HEK293T (cell line): ENCODE measurements around the gene MEI1.

Source experiments
- CTCF ChIA-PET: fragments of 350-600 bp; formaldehyde crosslinking; extraction: SDS; loops from one replicate; lab custom pipeline; 2021; ENCODE audit warnings: antibody characterized with exemption, inconsistent platforms; lab: Yijun Ruan, JAX
- POLR2A ChIA-PET: fragments of 350-600 bp; formaldehyde crosslinking; extraction: SDS; loops from one replicate; lab custom pipeline; 2020; ENCODE audit warnings: antibody characterized with exemption, inconsistent platforms; lab: Yijun Ruan, JAX
- DNase-seq: peaks from one replicate; pipeline ENCODE4 v3.0.0; 2012; ENCODE audit warnings: mixed read lengths; ENCODE audit errors: extremely low spot score
- ARNT ChIP-seq: fragments of 450-650 bp; IDR thresholded peaks from 2 replicates; pipeline ENCODE4 v1.6.1; 2017; ENCODE audit warnings: mild to moderate bottlenecking
- BHLHE40 ChIP-seq: fragments of 450-650 bp; IDR thresholded peaks from 2 replicates; pipeline ENCODE4 v1.6.1; 2016; ENCODE audit warnings: mild to moderate bottlenecking, moderate library complexity, borderline replicate concordance
- CTBP1 ChIP-seq: fragments of 450-650 bp; IDR thresholded peaks from 2 replicates; pipeline ENCODE4 v1.6.1; 2016; ENCODE audit warnings: borderline replicate concordance
- ELF4 ChIP-seq: fragments of 450-650 bp; IDR thresholded peaks from 2 replicates; pipeline ENCODE4 v1.6.1; 2017; ENCODE audit warnings: antibody characterized with exemption
- FOXA1 ChIP-seq: fragments of 450-650 bp; IDR thresholded peaks from 2 replicates; pipeline ENCODE4 v1.6.1; 2016; ENCODE audit warnings: mild to moderate bottlenecking
- FOXK2 ChIP-seq: fragments of 450-650 bp; IDR thresholded peaks from 2 replicates; pipeline ENCODE4 v1.6.1; 2016; ENCODE audit warnings: mild to moderate bottlenecking
- FOXM1 ChIP-seq: fragments of 450-650 bp; IDR thresholded peaks from 2 replicates; pipeline ENCODE4 v1.6.1; 2017; ENCODE audit warnings: mild to moderate bottlenecking, borderline replicate concordance
- HDGF ChIP-seq: fragments of 450-650 bp; IDR thresholded peaks from 2 replicates; pipeline ENCODE4 v1.6.1; 2017; ENCODE audit warnings: antibody characterized with exemption, borderline replicate concordance
- L3MBTL2 ChIP-seq: fragments of 450-650 bp; conservative IDR thresholded peaks from 2 replicates; pipeline ENCODE4 v1.6.1; 2016; ENCODE audit warnings: mild to moderate bottlenecking
- LEF1 ChIP-seq: fragments of 450-650 bp; IDR thresholded peaks from 2 replicates; pipeline ENCODE4 v1.6.1; 2017; ENCODE audit warnings: mild to moderate bottlenecking, borderline replicate concordance
- NFRKB ChIP-seq: fragments of 450-650 bp; IDR thresholded peaks from 2 replicates; pipeline ENCODE4 v1.6.1; 2016; ENCODE audit warnings: mild to moderate bottlenecking, moderate library complexity
- SP1 ChIP-seq: fragments of 450-650 bp; IDR thresholded peaks from 2 replicates; pipeline ENCODE4 v1.6.1; 2017
- SUZ12 ChIP-seq: fragments of 450-650 bp; IDR thresholded peaks from 2 replicates; pipeline ENCODE4 v1.6.1; 2016; ENCODE audit warnings: mild to moderate bottlenecking
- TARDBP ChIP-seq: fragments of 450-650 bp; IDR thresholded peaks from 2 replicates; pipeline ENCODE4 v1.6.1; 2016
- ZNF384 ChIP-seq: fragments of 450-650 bp; IDR thresholded peaks from 2 replicates; pipeline ENCODE4 v1.6.1; 2016
- TF ChIP-seq, protein P1 (sequence below): fragments of 450-650 bp; IDR thresholded peaks from 2 replicates; pipeline ENCODE4 v1.6.1; 2016

Gene MEI1

DNA sequence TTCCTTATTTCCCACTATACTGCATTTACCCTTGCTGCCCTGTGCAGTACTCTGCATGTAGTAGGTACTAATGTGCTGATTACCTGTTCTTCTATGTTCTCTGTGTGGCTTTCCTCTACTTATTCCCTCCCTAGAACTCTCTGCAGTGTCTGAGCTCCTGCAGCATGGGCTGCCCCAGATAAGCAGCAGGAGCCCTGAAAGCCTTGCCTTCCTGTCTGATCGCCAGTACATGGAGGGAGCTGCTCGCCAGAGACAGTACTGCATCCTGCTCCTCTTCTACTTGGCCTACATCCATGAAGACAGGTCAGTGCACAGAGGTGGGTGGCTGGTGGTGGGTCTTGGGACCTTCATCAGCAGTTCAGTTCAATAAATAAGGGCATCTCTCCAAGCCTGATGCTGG lies 58.9 kb downstream of the MEI1 start:
- ChIA-PET CTCF (no interaction called here), POLR2A (no interaction called here)
- TF ChIP-seq, protein P1, sequence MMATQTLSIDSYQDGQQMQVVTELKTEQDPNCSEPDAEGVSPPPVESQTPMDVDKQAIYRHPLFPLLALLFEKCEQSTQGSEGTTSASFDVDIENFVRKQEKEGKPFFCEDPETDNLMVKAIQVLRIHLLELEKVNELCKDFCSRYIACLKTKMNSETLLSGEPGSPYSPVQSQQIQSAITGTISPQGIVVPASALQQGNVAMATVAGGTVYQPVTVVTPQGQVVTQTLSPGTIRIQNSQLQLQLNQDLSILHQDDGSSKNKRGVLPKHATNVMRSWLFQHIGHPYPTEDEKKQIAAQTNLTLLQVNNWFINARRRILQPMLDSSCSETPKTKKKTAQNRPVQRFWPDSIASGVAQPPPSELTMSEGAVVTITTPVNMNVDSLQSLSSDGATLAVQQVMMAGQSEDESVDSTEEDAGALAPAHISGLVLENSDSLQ: no peak
- TF ChIP-seq CTBP1 (no peak), TARDBP (no peak), BHLHE40 (no peak), ARNT (no peak), HDGF (no peak), SUZ12 (no peak)
- DNase-seq: no peak

DNA sequence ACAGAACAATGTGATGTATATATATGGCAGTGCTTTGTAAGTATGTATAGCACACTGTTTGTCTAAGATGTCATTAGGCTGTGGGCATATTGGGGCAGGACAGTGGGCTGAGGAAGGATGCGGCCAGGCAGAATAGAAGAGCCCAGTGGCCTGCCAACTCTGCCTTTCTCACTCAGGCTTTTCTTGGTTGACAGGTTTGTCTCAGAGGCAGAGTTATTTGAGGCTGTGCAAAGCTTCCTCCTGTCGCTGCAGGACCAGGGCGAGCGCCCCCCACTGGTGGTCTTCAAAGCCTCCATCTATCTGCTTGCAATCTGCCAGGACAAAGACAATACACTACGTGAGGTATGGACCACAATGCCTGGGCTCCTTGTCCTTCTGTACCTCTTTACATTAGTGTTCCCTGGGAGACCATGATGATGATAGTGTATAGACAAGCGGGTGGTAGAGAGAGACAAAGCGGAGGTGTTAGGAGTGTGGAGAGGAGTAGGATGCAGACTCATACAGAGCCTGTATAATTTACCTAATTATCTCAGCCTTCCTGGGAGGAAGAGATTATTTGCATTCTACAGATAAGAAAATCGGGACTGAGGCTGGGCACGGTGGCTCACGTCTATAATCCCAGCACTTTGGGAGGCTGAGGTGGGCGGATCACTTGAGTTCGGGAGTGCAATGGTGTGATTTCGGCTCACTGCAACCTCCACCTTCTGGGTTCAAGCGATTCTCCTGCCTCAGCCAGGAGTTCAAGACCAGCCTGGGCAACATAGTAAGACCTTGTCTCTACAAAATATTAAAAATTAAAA lies 63.9 kb downstream of the MEI1 start:
- peak; percentile 71 for DNase-seq
- TF ChIP-seq ZNF384: no peak
- TF ChIP-seq FOXM1: no peak
- TF ChIP-seq ELF4: no peak
- no peak for TF ChIP-seq BHLHE40
- no peak for TF ChIP-seq ARNT
- TF ChIP-seq L3MBTL2: no peak
- no peak for TF ChIP-seq NFRKB
- TF ChIP-seq SUZ12: no peak
- TF ChIP-seq, protein P1: no peak
- TF ChIP-seq TARDBP: no peak
- TF ChIP-seq HDGF: no peak
- no peak for TF ChIP-seq FOXK2
- no peak for TF ChIP-seq LEF1
- no peak for TF ChIP-seq FOXA1
- TF ChIP-seq SP1: no peak
- TF ChIP-seq CTBP1: no peak
- ChIA-PET POLR2A (interaction anchor here (0.6 to 1.3 kb wide), 3 partner anchors 10 to 96 kb away, joined by 3 to 4 read pairs (median 3); partner anchors contain the start of gene CCDC134), CTCF (interaction anchor here (0.6 to 1.7 kb wide), 13 partner anchors 10 to 238 kb away, joined by 3 to 12 read pairs (median 4); partner anchors contain the start of gene CCDC134)

DNA sequence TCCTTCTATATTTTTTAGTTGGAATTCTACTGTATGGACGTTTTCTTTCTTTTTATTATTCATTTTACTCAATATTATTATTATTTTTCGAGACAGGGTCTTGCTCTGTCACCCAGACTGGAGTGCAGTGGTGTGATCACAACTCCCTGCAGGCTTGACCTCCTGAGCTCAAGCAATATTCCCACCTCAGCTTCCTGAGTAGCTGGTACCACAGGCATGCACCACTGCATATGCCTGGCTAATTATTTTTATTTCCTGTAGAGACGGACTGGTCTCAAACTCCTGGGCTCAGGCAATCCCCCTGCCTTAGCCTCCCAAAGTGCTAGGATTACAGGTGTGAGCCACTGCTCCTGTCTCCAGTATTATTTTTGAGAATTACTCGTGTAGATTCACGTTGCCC lies 67.2 kb downstream of the MEI1 start:
- ChIA-PET CTCF (no interaction called here), POLR2A (interaction anchor here (3.0 kb wide), 1 partner anchor 34 kb away, joined by 18 read pairs; the partner anchor contains the start of gene CCDC134)

DNA sequence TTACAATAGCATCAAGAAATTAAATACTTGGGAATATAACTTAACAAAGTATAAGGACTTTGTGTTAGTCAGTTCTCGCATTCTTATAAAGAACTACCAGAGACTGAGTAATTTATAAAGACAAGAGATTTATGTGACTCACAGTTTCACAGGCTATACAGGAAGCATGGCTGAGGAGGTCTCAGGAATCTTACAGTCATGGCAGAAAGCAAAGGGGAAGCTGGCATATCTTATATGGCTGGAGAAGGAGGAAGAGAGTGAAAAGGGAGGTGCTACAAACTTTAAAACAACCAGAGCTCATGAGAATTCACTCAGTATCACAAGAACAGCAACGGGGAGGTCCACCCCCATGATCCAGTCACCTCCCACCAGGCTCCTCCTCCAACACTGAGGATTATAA lies 69.1 kb downstream of the MEI1 start:
- no peak for TF ChIP-seq NFRKB
- no peak for TF ChIP-seq BHLHE40
- TF ChIP-seq L3MBTL2: no peak
- no peak for TF ChIP-seq CTBP1
- TF ChIP-seq ZNF384: no peak
- TF ChIP-seq HDGF: no peak
- no peak for TF ChIP-seq ELF4
- TF ChIP-seq FOXA1: no peak
- TF ChIP-seq ARNT: no peak
- no peak for TF ChIP-seq SUZ12
- TF ChIP-seq SP1: no peak
- TF ChIP-seq FOXK2: no peak
- no peak for TF ChIP-seq FOXM1
- TF ChIP-seq, protein P1: no peak
- TF ChIP-seq LEF1: no peak
- TF ChIP-seq TARDBP: no peak

More for the DNA sequence above, 67.2 kb downstream of the MEI1 start:
- TF ChIP-seq FOXA1 (no peak), ARNT (no peak), FOXM1 (no peak), NFRKB (no peak), FOXK2 (no peak), SP1 (no peak), ZNF384 (no peak), ELF4 (no peak), LEF1 (no peak), L3MBTL2 (no peak), SUZ12 (no peak), BHLHE40 (no peak), HDGF (no peak), CTBP1 (no peak), TARDBP (no peak)
- TF ChIP-seq, protein P1: no peak
- DNase-seq: no peak

More for the DNA sequence above, 69.1 kb downstream of the MEI1 start:
- DNase-seq: no peak
- ChIA-PET CTCF (interaction anchor here (1.2 to 1.5 kb wide), 2 partner anchors 22 to 72 kb away, joined by 4 read pairs; no protein-coding TSS in a partner anchor), POLR2A (interaction anchor here (0.7 to 3.0 kb wide), 2 partner anchors 32 to 178 kb away, joined by 3 to 18 read pairs; partner anchors contain the start of genes CCDC134 and CENPM)
